ENCODE data around the gene MUL1.
A peak's percentile ranks its signal among the peaks of the same experiment; 100 is the strongest.

Gene MUL1

DNA sequence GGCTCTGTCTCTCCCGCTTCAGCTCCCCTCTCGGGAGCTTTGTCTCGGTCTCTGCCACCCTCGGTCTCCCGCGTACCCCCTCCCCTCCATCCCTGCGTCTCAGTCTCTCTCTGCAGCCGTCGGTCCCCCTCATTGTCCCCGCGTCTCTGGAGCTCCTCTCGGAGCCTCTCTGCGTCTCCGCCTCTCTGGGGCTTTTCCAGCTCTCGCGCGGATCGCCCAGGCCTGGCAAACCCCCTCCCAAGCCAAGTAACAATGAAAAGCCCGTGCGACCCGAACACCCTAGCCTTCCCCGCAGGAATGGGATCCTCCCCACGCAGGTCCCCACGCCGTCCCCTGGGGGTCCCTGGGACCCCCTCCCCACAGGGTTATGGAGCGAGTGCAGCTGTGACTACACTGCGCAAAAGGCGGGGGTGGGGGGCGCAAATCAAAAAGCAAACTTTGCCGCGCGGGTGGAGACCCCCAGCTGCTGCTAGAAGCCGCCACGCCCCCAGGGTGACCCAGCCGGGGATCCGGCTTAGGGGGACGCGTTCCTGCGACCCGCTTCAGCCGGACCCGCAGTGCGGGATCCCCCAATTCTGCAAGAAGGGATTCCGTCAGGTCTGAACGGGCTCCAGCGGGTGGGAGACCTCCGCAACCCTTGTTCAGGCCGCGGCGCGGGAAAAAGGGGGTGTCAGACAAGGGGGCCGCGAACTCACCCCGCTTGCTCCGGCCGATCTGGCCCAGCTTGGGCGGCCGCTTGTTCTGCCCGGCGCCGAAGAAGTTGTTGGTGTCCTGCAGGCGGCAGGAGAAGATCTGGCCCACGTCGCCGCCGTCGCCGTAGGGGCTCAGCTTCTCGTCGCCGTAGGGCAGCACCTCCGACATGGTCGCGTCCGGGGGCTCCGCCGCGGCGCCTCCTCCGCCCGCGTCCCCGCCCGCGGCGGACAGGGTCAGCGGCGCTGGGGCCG lies 23.2 kb downstream of the MUL1 start:
- DNase-seq: peak in 1 of 2 experiments; percentile 41

DNA sequence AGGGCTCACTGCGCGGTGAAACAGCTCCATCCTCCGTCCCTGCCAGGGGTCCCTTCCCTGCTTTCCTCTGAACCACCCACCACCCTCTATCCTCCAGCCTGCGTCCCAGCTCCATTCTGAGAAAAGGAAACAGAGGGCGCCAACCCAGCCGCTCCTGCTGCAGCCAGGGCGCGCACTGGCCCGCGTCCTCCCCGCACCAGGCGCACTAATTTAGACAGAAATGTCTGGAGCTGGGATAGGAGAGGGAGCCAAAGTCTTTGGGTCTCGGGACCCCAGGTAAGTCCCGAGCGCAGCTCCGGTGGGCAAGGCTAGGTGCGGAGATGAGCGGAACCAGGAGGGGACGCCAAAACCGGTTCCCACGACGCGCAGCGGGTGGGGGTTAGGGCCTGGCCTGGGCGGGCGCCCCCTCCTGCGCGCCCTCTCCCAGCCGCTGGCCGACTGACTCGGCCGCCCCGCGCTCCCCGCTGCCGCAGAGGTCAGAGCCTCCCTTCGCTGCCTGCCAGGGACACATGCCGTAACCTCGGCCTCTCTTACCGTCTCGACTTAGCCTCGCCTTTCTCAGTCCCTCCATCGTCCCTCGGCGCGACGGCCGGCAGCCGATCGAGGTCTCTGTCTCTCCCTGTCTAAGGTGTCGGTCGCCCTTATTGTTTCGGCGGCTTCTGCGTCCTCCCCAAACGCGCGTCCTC lies 24.0 kb downstream of the MUL1 start:
- DNase-seq: peak in 1 of 2 experiments; percentile 40

GRCh38 chr1:20483098-20483832 lies 24.7 kb downstream of the MUL1 start:
- no peak for DNase-seq

GRCh38 chr1:20481643-20482498 lies 26.1 kb downstream of the MUL1 start:
- DNase-seq: no peak

GRCh38 chr1:20480951-20481617 lies 26.9 kb downstream of the MUL1 start:
- DNase-seq: no peak

GRCh38 chr1:20480243-20480944 lies 27.6 kb downstream of the MUL1 start:
- DNase-seq: no peak

GRCh38 chr1:20479840-20480239 lies 28.1 kb downstream of the MUL1 start:
- DNase-seq: no peak

DNA sequence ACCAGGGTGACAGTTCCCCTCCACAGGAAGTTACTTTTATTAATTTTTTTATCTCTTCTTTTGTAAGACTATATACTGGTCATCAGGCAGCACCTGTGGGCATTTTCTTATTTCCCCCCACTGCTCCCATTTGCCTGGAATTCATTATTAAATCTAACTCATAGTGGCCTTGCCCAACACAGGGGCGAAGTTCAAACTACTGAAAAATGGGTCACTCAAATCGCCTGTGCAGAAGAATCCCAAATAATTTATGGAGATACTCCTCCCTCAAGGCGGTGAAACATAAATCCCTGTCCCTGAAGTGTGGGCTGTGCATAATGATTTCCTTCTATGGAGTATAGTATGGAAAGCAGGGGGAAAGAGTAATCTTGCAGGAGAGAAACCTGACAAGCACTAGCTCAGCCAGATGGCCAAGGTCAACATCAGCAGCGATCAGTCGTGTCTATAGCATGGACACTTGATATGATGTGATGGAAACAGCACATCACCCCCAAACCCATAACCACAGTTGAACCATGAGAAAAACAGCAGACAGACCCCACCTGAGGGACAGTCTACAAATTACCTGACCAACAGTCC lies 29.8 kb downstream of the MUL1 start:
- no peak for DNase-seq

DNA sequence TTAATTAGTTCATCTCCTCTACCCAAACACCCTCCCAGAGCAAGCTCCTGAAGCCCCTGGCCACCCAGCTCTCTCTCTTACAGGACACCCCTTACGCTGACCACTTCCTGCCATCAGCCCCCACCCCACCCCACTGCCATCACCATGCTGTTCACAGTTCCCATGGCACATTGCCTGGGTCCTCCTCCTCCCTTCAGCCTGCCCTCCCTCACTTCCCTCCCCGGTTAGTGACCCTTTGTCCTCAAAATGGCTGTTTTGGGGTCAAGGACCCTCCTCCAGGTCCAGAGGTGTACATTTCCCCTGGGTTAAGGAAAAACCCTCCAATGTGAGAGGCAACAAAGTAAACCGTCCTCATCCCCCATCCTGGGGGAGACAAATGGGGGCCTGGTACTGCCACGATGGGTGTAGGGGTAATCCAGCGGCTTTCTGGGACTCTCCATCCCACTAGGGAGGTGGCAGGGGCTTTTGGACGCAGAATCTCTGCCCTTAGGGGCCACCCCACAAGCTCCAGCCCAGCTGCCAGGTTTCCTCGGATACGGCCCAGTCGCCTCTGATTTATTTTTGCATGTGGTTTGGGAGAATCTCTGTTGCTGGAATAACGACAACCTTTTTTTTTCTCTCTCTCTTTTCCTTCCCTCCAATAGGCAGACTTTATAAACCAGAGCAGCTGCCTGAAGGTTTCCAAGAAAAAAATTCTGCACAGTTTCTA lies 30.4 kb downstream of the MUL1 start:
- DNase-seq: no peak

DNA sequence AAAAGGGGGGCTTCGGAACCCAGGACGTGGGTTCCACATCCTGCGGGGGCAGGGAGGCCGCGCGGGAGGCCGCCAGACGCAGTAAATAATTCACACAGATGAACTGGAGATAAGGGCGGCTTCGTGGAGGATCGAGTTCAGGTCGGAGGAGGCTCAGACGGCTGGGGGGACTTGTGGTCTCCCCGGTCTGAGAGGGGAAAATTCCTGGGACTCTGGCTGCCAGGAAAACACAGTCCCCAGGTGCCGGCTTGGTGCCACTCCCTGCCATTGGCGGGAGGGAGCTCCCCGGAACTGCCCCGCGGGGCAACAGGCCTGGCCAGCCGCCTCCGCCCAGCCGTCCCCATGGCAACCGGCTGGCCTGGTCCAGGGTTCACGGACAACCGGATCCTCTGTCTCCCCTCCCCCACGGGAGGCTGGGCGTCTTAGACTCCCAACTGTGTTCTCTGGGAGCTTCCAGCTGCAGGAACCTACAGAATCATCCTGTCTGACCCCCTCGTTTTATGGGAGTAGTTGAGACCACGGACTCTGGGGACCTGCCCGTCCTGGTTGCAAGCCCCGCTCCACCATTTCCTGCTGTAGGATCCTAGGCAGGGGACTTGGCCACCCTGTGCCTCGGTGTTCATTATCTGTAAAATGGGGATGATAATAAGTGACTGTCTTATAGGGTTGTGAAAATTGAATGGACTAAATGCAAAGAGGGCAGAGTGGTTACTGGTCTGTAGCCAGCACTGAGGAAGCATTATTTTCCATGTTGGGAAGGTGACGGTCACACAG lies 31.5 kb downstream of the MUL1 start:
- DNase-seq: no peak

GRCh38 chr1:20474996-20475395 lies 33.0 kb downstream of the MUL1 start:
- DNase-seq: no peak

GRCh38 chr1:20474333-20474975 lies 33.5 kb downstream of the MUL1 start:
- DNase-seq: no peak

- no peak for DNase-seq
These were observed 34.1 kb downstream of the MUL1 start for GRCh38 chr1:20473894-20474293.

DNA sequence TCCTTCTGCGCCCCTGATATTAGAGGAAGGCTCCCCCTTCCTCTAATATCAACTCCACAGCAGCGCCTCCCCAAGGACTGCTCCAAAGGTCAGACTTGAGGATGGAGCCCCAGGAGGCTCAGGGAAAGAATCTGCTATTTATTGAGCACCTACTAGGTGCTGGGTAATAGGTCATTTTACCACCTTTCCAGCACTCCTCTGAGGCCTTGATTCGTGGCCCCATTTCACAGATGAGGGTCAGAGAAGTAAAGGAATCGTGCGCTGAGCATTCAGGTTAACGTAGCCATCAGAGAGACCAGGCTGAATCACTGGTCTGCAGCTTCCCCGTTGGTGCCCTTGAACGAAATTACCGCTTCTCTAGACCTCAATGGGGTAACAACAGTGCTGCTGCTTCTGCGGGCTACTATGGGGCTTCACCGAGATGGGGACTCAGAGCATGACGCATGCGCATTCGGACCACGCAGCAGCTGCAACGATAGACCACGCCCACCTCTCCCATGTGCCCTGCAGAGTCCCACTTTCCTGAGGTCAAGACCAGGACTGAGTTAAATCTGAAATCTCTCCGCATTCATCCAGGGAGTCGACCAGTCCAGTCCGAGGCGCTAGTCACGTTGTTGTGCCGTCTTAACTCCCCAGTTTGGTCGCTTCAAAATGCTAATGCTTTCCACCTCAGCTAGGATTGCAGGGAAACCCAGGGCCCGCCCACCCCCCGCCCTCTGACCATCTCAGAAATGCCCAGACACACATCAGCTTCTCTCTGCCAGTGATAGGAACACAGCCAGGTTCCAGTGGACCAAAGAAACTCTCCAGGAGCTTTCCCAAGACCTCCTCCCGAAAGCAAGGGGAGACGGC lies 34.9 kb downstream of the MUL1 start:
- peak; percentile 39 to 52 for DNase-seq

GRCh38 chr1:20472121-20472520 lies 35.8 kb downstream of the MUL1 start:
- no peak for DNase-seq

DNA sequence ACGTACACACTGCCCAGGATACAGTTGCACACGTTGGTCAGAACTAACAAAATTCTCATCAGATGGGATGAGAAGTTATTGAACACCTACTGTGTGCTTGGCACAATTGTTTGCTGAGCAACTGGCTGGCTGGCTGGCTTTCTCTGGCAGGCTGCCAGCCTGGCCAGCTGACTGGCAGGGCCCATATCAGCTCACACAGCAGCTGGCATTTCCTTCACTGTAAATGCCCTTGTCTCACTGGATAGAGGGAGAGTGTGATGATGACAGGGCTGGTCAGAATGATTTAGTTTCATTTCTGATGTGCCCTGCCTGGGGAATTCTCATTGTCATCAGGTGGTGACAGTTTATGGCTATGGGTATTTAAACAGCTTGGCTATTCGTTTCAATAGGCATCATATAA lies 37.8 kb downstream of the MUL1 start:
- no peak for DNase-seq

DNA sequence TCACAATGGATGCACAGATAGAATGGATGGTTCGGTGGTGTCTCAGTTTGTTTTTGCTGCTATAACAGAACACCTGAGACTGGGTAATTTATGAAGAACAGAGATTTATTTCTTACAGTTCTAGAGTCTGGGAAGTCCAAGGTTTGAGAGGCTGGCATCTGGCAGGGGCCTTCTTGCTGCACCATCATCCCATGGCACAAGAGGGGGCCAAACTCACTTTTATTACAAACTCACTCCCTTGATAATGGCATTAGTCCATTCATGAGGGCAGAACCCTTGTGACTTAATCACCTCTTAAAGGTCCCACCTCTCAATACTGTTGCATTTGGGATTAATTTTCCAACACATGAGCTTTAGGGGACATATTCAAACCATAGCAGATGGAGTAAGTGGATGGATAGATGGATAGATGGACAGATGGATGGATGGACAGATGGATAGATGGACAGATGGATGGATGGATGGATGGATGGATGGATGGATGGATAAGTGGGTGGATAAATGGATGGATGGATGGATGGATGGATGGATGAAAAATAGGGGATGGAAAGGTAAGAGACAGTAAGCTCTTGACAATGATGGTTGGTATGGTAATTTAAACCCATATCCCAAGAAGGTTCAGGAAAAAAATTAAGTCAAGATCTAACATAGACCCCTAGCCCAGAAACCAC lies 38.4 kb downstream of the MUL1 start:
- DNase-seq: no peak
